ENCODE measurements around the gene CFLAR. TPM values are rescaled to one million over a fixed set of nuclear protein-coding genes. Genes with fewer than 3 reads are reported as not detected.
A peak's percentile ranks its signal among the peaks of the same experiment; 100 is the strongest.
"Not testable (repeated sequence)": the region's sequence is repeated elsewhere in the genome, so short reads cannot be mapped to it uniquely, and the experiment has no call there.

CFLAR gene
- total and polyA plus RNA-seq, 2 donors: 58.5 to 84.5 TPM

DNA sequence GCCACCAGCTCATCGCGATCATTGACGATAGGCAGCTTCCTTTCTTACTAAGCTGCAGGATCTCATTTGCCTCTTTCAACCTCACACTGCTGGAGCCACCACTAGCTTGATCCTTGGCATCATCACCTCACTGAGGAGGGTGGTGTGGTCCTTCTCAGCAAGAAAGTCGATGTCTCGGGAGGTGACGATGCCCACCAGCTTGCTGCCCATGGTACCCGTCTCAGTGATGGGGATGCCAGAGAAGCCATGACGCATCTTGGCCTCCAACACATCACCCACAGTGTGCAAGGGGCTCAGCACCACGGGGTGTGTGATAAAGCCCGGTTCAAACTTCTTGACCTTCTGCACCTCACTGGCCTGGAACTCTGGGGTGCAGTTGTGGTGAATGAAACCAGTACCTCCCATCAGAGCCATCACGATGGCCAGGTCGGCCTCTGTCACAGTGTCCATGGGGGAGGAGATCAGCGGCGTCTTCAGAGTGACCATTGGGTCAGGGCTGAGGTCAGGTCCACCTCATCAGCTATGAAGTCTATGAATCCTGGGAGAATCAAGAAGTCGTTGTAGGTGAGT is 22.5 kb downstream of the CFLAR start:
- Histone ChIP-seq H3K27me3 (ENCODE audit: control insufficient read depth in 2 of 2, insufficient read depth in 1 of 2, low read length in 1 of 2) (no peaks in the 10 kb centered on the region), H3K27ac (ENCODE audit: low read depth in 1 of 2, low read length in 1 of 2) (no peak overlapping the region), H3K4me3 (ENCODE audit: low read length in 2 of 2) (no peak overlapping the region), H3K36me3 (ENCODE audit: control insufficient read depth in 2 of 2, insufficient read depth in 2 of 2, low read length in 1 of 2) (peaks cover 55 to 74% of the 10 kb centered on the region in 2 donors), H3K4me1 (ENCODE audit: control insufficient read depth in 2 of 2, insufficient read depth in 2 of 2, low read length in 2 of 2) (no peaks in the 10 kb centered on the region), H3K9me3 (ENCODE audit: control insufficient read depth in 2 of 2, insufficient read depth in 1 of 2, low read length in 1 of 2) (no peaks in the 10 kb centered on the region)
- no peak for DNase-seq (ENCODE audit: low read depth in 6 of 9, low spot score in 9 of 9)
- 97% methylated on average over 15 of the region's 15 CpGs for WGBS

DNA sequence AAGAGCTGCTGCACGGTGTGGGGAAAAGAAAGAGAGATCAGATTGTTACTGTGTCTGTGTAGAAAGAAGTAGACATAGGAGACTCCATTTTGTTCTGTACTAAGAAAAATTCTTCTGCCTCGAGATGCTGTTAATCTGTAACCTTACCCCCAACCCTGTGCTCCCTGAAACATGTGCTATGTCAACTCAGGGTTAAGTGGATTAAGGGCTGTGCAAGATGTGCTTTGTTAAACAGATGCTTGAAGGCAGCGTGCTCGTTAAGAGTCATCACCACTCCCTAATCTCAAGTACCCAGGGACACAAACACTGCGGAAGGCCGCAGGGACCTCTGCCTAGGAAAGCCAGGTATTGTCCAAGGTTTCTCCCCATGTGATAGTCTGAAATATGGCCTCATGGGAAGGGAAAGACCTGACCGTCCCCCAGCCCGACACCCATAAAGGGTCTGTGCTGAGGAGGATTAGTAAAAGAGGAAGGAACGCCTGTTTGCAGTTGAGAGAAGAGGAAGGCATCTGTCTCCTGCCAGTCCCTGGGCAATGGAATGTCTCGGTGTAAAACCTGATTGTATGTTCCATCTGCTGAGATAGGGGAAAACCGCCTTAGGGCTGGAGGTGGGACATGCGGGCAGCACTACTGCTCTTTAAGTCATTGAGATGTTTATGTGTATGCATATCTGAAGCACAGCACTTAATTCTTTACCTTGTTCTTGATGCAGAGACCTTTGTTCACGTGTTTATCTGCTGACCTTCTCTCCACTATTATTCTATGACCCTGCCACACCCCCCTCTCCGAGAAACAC is 23.2 kb downstream of the CFLAR start:
- 89% methylated on average over 14 of the region's 14 CpGs for WGBS
- not testable (repeated sequence) for H3K27ac ChIP-seq (ENCODE audit: low read depth in 1 of 2, low read length in 1 of 2); DNase-seq (ENCODE audit: low read depth in 6 of 9, low spot score in 9 of 9); H3K4me3 ChIP-seq (ENCODE audit: low read length in 2 of 2); H3K4me1 ChIP-seq (ENCODE audit: control insufficient read depth in 2 of 2, insufficient read depth in 2 of 2, low read length in 2 of 2); H3K27me3 ChIP-seq (ENCODE audit: control insufficient read depth in 2 of 2, insufficient read depth in 1 of 2, low read length in 1 of 2); H3K9me3 ChIP-seq (ENCODE audit: control insufficient read depth in 2 of 2, insufficient read depth in 1 of 2, low read length in 1 of 2)
- H3K36me3 ChIP-seq (ENCODE audit: control insufficient read depth in 2 of 2, insufficient read depth in 2 of 2, low read length in 1 of 2): peaks cover 53 to 72% of the 10 kb centered on the region in 2 donors

DNA sequence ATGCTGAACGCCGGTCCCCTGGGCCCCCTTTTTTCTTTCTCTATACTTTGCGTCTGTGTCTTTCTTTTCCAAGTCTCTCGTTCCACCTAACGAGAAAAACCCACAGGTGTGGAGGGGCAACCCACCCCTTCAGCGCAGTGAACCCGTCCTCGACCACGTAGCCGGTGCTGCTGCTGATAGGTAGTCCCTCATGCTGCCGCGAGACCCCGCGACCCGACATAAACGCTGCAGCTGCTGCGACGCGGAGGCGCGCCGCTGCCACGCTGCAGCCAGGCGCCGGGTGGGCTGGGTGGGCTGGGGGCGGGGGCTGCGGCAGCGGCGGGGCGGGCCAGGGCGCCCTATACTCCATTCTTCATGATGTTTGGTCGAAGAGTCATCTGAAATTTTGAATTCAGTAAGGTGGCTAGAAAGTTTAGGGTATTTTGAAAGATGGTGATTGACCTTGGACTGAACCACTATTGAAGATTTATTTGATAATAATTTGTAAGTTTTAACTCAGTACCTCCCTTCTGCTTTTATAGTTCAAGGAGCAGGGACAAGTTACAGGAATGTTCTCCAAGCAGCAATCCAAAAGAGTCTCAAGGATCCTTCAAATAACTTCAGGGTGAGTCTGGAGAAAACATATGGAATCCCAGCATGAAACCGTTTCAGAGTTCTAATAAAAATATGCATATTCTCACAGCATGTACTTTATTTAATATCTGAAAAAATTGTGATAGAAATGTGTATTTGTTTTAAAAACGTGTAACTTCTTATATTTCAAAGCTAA is 24.1 kb downstream of the CFLAR start:
- Histone ChIP-seq H3K27ac (ENCODE audit: low read depth in 1 of 2, low read length in 1 of 2) (no peak overlapping the region), H3K4me3 (ENCODE audit: low read length in 2 of 2) (no peak overlapping the region), H3K36me3 (ENCODE audit: control insufficient read depth in 2 of 2, insufficient read depth in 2 of 2, low read length in 1 of 2) (peaks cover 53 to 71% of the 10 kb centered on the region in 2 donors), H3K27me3 (ENCODE audit: control insufficient read depth in 2 of 2, insufficient read depth in 1 of 2, low read length in 1 of 2) (no peaks in the 10 kb centered on the region), H3K4me1 (ENCODE audit: control insufficient read depth in 2 of 2, insufficient read depth in 2 of 2, low read length in 2 of 2) (no peaks in the 10 kb centered on the region), H3K9me3 (ENCODE audit: control insufficient read depth in 2 of 2, insufficient read depth in 1 of 2, low read length in 1 of 2) (no peaks in the 10 kb centered on the region)
- DNase-seq (ENCODE audit: low read depth in 6 of 9, low spot score in 9 of 9): no peak
- WGBS: 94% methylated on average over 34 of the region's 34 CpGs

DNA sequence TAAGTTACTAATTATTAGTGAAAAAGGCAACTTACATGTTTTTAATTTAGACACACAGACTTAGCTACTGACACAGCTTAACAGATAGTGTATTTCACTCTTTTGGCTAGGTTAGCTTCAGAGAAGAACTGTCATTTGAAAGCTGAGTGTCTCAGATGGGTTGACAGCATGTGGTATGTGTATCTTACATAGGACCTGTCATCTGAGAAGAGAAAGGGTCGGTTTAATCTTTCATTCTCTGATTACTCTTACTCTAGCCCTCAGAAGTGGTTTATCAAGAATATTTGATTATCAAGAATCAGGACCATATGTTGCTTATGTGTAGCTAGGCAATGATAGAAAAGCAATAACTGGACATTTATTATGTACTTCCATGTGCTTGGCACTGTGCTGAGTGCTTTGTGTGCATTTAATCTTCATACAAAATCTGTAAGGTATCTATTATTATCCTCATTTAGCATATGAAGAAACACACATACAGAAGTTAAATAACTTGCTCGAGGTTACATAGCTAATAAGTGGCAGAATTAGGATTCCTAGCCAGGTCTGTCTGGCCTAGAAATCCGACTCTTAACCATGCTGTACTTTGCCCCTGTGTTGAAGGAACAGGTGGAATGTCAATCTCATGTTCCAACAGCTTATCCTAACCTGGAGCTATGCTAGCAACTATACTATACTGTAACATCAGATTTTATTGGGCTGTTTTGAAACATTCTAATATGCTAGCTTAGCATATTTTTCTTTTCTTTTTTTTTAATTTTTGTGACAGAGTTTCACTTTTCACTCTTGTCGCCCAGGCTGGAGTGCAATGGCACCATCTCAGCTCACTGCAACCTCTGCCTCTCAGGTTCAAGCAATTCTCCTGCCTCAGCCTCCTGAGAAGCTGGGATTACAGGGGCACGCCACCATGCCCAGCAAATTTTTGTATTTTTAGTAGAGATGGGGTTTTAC is 28.4 kb downstream of the CFLAR start:
- DNase-seq (ENCODE audit: low read depth in 6 of 9, low spot score in 9 of 9): no peak
- Histone ChIP-seq H3K4me3 (ENCODE audit: low read length in 2 of 2) (no peak overlapping the region), H3K9me3 (ENCODE audit: control insufficient read depth in 2 of 2, insufficient read depth in 1 of 2, low read length in 1 of 2) (no peaks in the 10 kb centered on the region), H3K27ac (ENCODE audit: low read depth in 1 of 2, low read length in 1 of 2) (no peak overlapping the region), H3K4me1 (ENCODE audit: control insufficient read depth in 2 of 2, insufficient read depth in 2 of 2, low read length in 2 of 2) (no peaks in the 10 kb centered on the region), H3K36me3 (ENCODE audit: control insufficient read depth in 2 of 2, insufficient read depth in 2 of 2, low read length in 1 of 2) (peaks cover 10 to 51% of the 10 kb centered on the region in 2 donors), H3K27me3 (ENCODE audit: control insufficient read depth in 2 of 2, insufficient read depth in 1 of 2, low read length in 1 of 2) (no peaks in the 10 kb centered on the region)
- 96% methylated on average over 5 of the region's 5 CpGs for WGBS

DNA sequence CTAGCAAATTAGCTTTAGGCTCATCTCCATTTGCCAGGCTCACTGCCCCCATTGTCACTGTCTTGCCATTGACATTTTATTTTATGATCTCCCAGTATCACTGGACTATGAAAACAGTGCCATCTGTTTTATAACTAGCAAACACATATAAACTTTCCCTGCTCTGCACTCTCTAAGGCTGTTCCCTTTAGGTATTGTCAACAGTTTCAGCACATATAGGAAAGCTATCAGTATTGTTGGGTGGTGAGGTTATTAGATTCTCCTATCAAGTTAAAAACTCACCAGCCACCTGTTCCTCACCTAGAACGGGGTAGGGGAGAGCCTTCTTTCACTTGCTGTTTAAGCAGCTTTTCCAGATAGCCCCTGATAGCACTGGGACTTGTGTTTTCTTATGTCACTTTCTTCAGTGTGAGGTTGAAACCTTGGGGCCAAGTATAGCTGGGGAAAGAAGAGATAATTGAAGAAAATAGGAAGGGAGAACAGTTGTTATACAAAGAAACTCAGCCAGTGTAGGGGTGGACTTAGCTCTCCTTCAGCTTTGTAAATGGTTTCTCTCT is 32.5 kb downstream of the CFLAR start:
- no peak for DNase-seq (ENCODE audit: low read depth in 6 of 9, low spot score in 9 of 9)
- Histone ChIP-seq H3K4me3 (ENCODE audit: low read length in 2 of 2) (no peak overlapping the region), H3K36me3 (ENCODE audit: control insufficient read depth in 2 of 2, insufficient read depth in 2 of 2, low read length in 1 of 2) (peaks cover 23 to 61% of the 10 kb centered on the region in 2 donors), H3K27ac (ENCODE audit: low read depth in 1 of 2, low read length in 1 of 2) (no peak overlapping the region), H3K4me1 (ENCODE audit: control insufficient read depth in 2 of 2, insufficient read depth in 2 of 2, low read length in 2 of 2) (no peaks in the 10 kb centered on the region), H3K9me3 (ENCODE audit: control insufficient read depth in 2 of 2, insufficient read depth in 1 of 2, low read length in 1 of 2) (no peaks in the 10 kb centered on the region), H3K27me3 (ENCODE audit: control insufficient read depth in 2 of 2, insufficient read depth in 1 of 2, low read length in 1 of 2) (no peaks in the 10 kb centered on the region)
- WGBS: 98% methylated on average over 1 of the region's 1 CpG

DNA sequence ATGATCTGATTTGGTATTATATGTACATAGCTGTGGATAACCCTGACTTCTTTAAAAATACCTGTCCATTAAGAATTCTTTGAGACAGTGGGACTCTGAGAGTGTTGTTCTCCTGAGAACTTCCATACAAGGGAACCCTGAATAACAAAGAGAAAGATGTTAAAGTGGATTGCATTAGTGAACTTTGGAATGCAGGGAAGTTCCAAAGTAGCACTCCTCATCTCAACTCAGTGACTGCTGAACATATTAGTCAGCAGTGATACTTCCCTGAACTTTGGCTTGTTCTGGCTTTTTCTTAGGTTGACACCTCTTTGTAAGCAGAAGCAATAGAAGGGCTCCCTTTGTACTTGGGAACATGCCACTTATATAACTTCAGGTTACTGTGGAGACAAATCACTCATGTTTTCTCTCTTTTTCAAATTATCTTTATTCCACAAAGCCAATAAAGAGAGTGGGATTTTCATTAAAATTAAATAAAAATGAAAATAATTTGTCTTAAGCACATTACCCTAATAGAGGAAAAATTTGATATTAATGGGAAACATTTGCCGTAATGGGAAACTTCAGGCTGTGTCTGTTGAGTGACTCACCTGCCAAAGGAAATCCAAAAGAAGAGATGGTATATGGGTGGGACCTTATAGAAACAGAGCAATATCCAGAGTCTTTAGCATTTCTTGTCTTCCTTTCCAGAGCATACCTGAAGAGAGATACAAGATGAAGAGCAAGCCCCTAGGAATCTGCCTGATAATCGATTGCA is 33.3 kb downstream of the CFLAR start:
- H3K4me3 ChIP-seq (ENCODE audit: low read length in 2 of 2): no peak overlapping the region
- peaks cover 23 to 60% of the 10 kb centered on the region in 2 donors for H3K36me3 ChIP-seq (ENCODE audit: control insufficient read depth in 2 of 2, insufficient read depth in 2 of 2, low read length in 1 of 2)
- 97% methylated on average over 2 of the region's 2 CpGs for WGBS
- no peaks in the 10 kb centered on the region for H3K27me3 ChIP-seq (ENCODE audit: control insufficient read depth in 2 of 2, insufficient read depth in 1 of 2, low read length in 1 of 2)
- no peaks in the 10 kb centered on the region for H3K4me1 ChIP-seq (ENCODE audit: control insufficient read depth in 2 of 2, insufficient read depth in 2 of 2, low read length in 2 of 2)
- no peaks in the 10 kb centered on the region for H3K9me3 ChIP-seq (ENCODE audit: control insufficient read depth in 2 of 2, insufficient read depth in 1 of 2, low read length in 1 of 2)
- peak overlapping the region in 1 of 2 donors; percentile 20 for H3K27ac ChIP-seq (ENCODE audit: low read depth in 1 of 2, low read length in 1 of 2)
- no peak for DNase-seq (ENCODE audit: low read depth in 6 of 9, low spot score in 9 of 9)

DNA sequence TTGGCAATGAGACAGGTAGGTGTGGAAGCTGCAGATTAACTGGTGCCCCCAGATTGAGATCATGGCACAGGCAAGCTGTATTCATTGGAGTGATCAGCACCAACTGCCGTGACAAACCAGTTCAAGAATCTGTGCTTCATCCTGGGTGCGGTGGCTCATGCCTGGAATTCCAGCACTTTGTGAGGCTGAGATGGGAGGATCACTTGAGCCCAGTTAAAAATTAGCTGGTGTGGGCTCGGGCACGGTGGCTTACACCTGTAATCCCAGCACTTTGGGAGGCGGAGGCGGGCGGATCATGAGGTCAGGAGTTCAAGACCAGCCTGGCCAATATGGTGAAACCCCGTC is 33.8 kb downstream of the CFLAR start:
- H3K27me3 ChIP-seq (ENCODE audit: control insufficient read depth in 2 of 2, insufficient read depth in 1 of 2, low read length in 1 of 2); H3K4me1 ChIP-seq (ENCODE audit: control insufficient read depth in 2 of 2, insufficient read depth in 2 of 2, low read length in 2 of 2); H3K4me3 ChIP-seq (ENCODE audit: low read length in 2 of 2); H3K9me3 ChIP-seq (ENCODE audit: control insufficient read depth in 2 of 2, insufficient read depth in 1 of 2, low read length in 1 of 2); H3K27ac ChIP-seq (ENCODE audit: low read depth in 1 of 2, low read length in 1 of 2); DNase-seq (ENCODE audit: low read depth in 6 of 9, low spot score in 9 of 9): not testable (repeated sequence)
- H3K36me3 ChIP-seq (ENCODE audit: control insufficient read depth in 2 of 2, insufficient read depth in 2 of 2, low read length in 1 of 2): peaks cover 26 to 63% of the 10 kb centered on the region in 2 donors
- WGBS: 96% methylated on average over 8 of the region's 8 CpGs

DNA sequence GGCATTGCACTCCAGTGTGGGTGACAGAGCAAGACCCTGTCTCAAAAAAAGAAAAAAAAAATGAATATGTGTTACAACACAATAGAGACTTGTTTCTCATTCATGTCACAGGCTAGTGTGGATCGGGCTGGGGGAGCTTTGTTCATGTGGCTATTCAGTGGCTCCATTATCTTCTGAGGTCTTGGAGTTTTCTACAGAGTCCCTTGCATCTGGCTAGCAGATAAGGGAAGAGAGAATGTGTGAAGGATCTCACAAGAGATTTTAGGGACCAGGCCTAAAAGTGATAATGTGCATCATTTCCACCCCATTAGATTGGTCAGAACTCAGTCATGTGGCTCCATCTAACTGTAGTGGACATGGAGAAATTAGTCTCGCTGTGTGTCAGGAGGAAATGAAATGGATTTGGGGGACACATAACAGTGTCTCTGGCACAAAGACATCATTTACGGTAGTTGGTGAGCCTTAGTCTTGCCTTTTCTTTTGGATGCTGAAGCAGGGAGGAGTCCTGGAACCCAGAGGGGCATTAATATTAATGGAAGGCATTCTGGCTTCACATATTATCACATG is 34.6 kb downstream of the CFLAR start:
- no peak overlapping the region for H3K4me3 ChIP-seq (ENCODE audit: low read length in 2 of 2)
- H3K27ac ChIP-seq (ENCODE audit: low read depth in 1 of 2, low read length in 1 of 2): peak overlapping the region; percentile 5 to 31
- H3K27me3 ChIP-seq (ENCODE audit: control insufficient read depth in 2 of 2, insufficient read depth in 1 of 2, low read length in 1 of 2): no peaks in the 10 kb centered on the region
- no peak for DNase-seq (ENCODE audit: low read depth in 6 of 9, low spot score in 9 of 9)
- WGBS: over 99% methylated on average over 3 of the region's 3 CpGs
- H3K36me3 ChIP-seq (ENCODE audit: control insufficient read depth in 2 of 2, insufficient read depth in 2 of 2, low read length in 1 of 2): peaks cover 27 to 68% of the 10 kb centered on the region in 2 donors
- no peaks in the 10 kb centered on the region for H3K4me1 ChIP-seq (ENCODE audit: control insufficient read depth in 2 of 2, insufficient read depth in 2 of 2, low read length in 2 of 2)
- no peaks in the 10 kb centered on the region for H3K9me3 ChIP-seq (ENCODE audit: control insufficient read depth in 2 of 2, insufficient read depth in 1 of 2, low read length in 1 of 2)

Measured in thymus (tissue), 11 donors.